Stimulated activated CD8-positive, alpha-beta memory T cell treated with anti-CD3 and anti-CD28 coated beads, Interleukin-15, amount 100 ng/mL, for 48 hours (primary cell): ENCODE data around the gene STX1A.
"Not testable (repeated sequence)": the region's sequence is repeated elsewhere in the genome, so short reads cannot be mapped to it uniquely, and the experiment has no call there.

Experiments
- DNase-seq, 2 donors: peaks; one replicate each; pipeline ENCODE4 v3.0.0-alpha.2; 2020; ENCODE audit warnings: low read depth in 2 of 2

Gene STX1A

GRCh38 chr7:73683056-73683787, 36.2 kb downstream of the STX1A start, which contains the start of the genes BUD23 and DNAJC30:
TSS of gene BUD23 (plus strand) at chr7:73683597. CDS start at chr7:73683626, 29 bp downstream.
TSS of gene DNAJC30 (minus strand) at chr7:73683453. CDS start at chr7:73683423, 30 bp downstream.
- DNase-seq: peak; percentile 94 to 95

DNA sequence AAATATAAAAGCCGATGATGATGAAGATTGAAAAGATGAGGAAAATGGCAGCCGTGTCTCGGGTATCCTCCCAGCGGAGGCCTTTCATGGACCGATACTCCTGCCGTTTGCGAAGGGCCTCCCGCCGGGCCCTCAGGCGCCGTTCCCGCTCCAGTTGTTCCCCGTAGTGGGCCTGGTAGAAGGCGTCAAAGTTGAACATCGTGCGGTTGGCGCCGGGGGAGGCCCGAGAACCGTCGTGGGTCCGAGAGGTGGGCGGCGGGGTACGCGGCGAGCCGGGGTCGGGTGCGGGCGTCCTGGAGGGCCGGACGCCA, 36.8 kb downstream of the STX1A start:
- DNase-seq: no peak

DNA sequence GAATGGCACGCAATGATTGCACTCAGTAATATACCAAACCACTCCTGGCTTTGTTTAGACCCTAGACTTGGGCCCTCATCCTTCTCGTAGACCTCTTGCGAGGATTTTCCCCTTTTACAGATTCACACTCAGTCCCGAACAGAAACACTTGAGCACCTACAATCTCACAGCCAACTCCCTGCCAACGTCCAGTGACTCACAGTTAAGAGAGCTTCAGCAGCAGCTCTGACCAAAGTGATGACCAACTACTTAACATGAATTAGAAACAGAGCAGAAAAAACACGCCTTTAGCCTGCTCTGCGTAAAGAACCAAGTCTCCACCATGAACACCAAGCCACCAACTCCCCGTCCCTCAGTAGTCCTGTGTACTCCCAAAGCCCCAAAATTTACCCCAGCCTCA, 38.4 kb downstream of the STX1A start:
- DNase-seq: no peak

- no peak for DNase-seq
These were observed 39.0 kb downstream of the STX1A start for GRCh38 chr7:73680501-73680900.

- no peak for DNase-seq
These were observed 39.8 kb downstream of the STX1A start for GRCh38 chr7:73679709-73680108.

DNA sequence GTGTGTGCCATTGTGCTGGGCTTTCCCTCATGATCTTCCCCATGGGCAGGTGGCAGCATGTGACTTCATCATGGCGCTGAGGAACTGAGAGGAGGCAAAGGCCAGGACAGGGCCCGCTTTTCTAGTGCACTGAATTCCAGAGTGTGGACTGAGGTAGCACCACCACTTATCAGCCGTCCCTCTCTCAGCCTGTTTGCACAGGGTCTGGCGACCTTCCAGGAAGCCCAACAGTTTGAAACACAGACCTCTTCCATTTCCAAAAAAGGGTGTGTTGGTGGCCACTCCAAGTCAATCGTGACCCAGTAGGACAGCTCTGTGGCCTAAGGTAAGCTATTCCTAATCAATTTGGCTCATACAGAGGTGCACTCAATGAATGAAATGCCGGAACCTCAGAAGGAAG, 40.6 kb downstream of the STX1A start:
- no peak for DNase-seq

- DNase-seq: not testable (repeated sequence)
These were observed 43.4 kb downstream of the STX1A start for GRCh38 chr7:73676062-73676461.

DNA sequence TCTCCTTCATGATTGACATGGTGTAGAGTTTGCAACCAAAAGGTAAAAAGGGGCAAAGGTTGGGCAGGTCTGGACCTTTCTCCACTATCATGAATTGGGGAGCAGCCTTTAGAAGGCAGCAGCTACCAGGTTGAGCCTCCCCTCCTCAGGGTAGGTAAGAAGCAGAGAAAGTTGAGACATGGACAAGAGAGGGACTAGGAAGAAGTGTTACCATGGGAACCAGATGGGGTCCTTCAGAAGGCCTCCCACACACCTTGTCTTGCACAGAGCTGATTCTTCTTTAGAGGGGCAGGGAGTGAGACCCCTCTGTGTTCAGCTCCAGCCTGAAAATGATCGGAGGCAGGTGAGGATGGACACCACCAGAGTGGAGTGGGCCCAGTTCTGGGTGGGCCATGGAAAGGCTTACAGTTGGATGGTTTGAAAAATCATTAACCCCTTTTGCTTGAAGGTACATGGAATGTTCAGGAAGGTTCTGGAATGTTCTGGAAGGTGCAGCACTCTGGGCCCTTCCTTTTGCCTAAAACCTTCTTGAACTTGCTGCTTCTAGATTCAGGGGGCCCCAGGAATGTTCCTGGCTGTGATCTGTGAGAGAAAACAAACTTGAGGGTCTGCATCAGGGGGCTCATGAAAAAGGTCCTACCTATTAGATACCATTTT, 44.9 kb downstream of the STX1A start:
- no peak for DNase-seq

- no peak for DNase-seq
These were observed 47.5 kb downstream of the STX1A start for GRCh38 chr7:73671857-73672445.

- DNase-seq: no peak
These were observed 48.2 kb downstream of the STX1A start for GRCh38 chr7:73671322-73671661.

DNA sequence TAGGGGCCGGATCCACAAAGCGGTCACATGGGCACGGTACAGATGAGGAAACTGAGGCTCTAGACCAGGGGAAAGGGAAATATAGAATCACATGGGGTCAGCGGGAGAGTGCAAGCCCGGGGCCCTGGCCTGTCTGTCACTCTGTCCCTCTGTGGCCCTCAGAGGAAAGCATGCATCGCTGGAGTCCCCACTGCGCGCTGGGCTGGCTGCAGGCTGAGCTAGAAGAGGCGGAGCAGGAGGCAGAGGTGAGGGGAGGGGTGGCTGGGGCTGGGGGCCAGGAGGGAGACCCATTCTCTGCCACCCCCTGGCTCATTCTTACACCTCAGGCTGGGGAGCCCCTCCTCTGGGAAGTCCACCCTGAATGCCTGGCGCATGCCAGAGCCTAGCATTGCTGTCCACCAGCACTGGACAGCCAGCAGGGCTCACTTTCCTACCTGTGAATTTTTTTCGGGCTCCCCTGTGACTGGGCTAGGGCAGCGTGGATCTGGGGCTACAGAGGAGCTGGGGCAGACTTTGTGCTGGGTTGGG, 49.5 kb downstream of the STX1A start:
- no peak for DNase-seq

GRCh38 chr7:73669288-73669701, 50.2 kb downstream of the STX1A start:
- DNase-seq: no peak

GRCh38 chr7:73668886-73669230, 50.6 kb downstream of the STX1A start:
- no peak for DNase-seq

- DNase-seq: no peak
These were observed 51.2 kb downstream of the STX1A start for GRCh38 chr7:73668103-73668885.

- DNase-seq: peak; percentile 82 to 83
These were observed 51.9 kb downstream of the STX1A start, which contains the start of gene VPS37D for GRCh38 chr7:73667344-73668102. TSS of gene VPS37D (plus strand) at chr7:73667831. CDS start at chr7:73667959, 128 bp downstream.

GRCh38 chr7:73663033-73663432, 56.4 kb downstream of the STX1A start:
- no peak for DNase-seq

DNA sequence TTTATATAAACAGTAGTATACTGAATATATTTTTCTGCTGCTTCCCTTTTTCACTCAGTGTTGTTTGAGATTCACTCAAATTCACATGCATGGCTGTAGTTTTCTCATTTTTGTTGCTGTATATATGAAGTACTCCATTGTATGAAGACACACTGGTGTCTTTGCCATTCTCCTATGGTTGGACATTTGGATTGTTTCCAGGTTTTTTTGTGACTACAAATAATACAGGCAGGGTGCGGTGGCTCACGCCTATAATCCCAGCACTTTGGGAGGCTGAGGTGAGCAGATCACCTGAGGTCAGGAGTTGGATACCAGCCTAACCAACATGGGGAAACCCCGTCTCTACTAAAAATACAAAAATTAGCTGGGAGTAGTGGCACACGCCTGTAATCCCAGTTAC, 58.9 kb downstream of the STX1A start:
- DNase-seq: not testable (repeated sequence)

GRCh38 chr7:73659983-73660382, 59.5 kb downstream of the STX1A start:
- DNase-seq: no peak

- not testable (repeated sequence) for DNase-seq
These were observed 64.2 kb downstream of the STX1A start for GRCh38 chr7:73655309-73655708.

- no peak for DNase-seq
These were observed 66.9 kb downstream of the STX1A start for GRCh38 chr7:73652541-73652949.

- no peak for DNase-seq
These were observed 68.9 kb downstream of the STX1A start for GRCh38 chr7:73650524-73650923.
